Neutrophil (primary cell): ENCODE measurements around the gene ARTN.
A peak's percentile ranks its signal among the peaks of the same experiment; 100 is the strongest.

Source experiments
- H3K27ac ChIP-seq: fragments of 200-600 bp; sonication (generic); 2 replicates; pipeline ENCODE4 v1.5.1; 2016; ENCODE audit warnings: mild to moderate bottlenecking, moderate library complexity
- H3K27me3 ChIP-seq: fragments of 200-600 bp; sonication (generic); 2 replicates; pipeline ENCODE4 v1.6.0; 2016; ENCODE audit warnings: mild to moderate bottlenecking
- H3K36me3 ChIP-seq: fragments of 200-600 bp; sonication (generic); 2 replicates; pipeline ENCODE4 v1.5.1; 2017
- H3K4me1 ChIP-seq, 2 experiments: fragments of 200-600 bp in 1 of 2; sonication (generic) in 1 of 2; 1 replicate in 1 of 2; 2 replicates in 1 of 2; pipeline versions ENCODE4 v1.5.1 to v1.6.1; 2013 to 2016; ENCODE audit warnings: low read depth in 1 of 2, low read length in 1 of 2, mild to moderate bottlenecking in 1 of 2, moderate library complexity in 1 of 2; ENCODE audit not compliant: control insufficient read depth in 1 of 2, insufficient read depth in 1 of 2
- H3K4me3 ChIP-seq, 2 experiments: fragments of 200-600 bp in 1 of 2; sonication (generic) in 1 of 2; 1 replicate in 1 of 2; 2 replicates in 1 of 2; pipeline ENCODE4 v1.5.1; 2013 to 2016; ENCODE audit warnings: low read depth in 1 of 2, low read length in 1 of 2, mild to moderate bottlenecking in 1 of 2, moderate library complexity in 1 of 2
- H3K9me3 ChIP-seq: fragments of 200-600 bp; sonication (generic); 2 replicates; pipeline ENCODE4 v1.5.1; 2016
- TF ChIP-seq, protein P1 (sequence below): fragments of 200-600 bp; sonication (generic); IDR thresholded peaks from 2 replicates; pipeline ENCODE4 v1.5.1; 2016; ENCODE audit warnings: antibody characterized with exemption

ARTN gene

DNA sequence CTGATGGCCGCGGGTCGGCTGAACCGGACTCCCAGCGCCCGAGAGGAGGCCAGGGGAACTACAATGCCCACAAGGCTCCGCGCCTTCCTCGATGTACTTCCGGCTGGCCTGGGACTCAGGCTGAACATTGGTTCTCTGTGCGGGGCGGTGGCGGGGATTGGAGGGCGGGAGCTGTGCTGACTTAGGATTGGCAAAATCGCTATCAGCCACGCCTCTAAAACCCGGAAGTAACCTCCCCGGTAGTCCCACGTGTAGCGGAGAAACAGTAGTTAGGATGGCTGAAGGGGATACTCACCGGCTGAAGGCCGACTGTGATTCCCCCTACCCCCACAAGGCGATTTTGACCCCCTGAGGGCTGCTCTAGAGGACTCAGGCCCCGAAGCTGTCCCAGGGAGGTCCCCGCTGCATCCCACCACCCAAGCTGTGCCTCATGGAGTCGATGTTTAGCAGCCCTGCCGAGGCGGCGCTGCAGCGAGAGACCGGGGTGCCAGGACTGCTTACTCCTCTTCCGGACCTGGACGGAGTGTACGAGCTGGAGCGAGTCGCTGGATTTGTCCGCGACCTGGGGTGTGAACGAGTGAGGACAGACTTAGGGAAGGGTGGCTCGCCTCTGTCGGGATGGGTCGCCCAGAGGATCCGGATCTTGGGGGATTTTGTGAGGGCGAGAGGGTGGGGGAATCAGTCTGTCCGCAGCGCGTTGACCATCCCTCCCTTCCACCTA, 36.3 kb downstream of the ARTN start, which contains the start of gene DPH2:
TSS of gene DPH2 (plus strand) at position 265 of the 721 bp plus-strand sequence. CDS start at position 431, 166 bp downstream.
- Histone ChIP-seq H3K4me1 (peaks cover 27 to 29% of the 10 kb centered on the region in 2 experiments), H3K36me3 (peaks cover 13% of the 10 kb centered on the region), H3K4me3 (peak within 1 kb of the TSS; percentile 51 to 69), H3K9me3 (no peaks in the 10 kb centered on the region), H3K27ac (peak within 1 kb of the TSS; percentile 63), H3K27me3 (no peaks in the 10 kb centered on the region)
- TF ChIP-seq, protein P1, sequence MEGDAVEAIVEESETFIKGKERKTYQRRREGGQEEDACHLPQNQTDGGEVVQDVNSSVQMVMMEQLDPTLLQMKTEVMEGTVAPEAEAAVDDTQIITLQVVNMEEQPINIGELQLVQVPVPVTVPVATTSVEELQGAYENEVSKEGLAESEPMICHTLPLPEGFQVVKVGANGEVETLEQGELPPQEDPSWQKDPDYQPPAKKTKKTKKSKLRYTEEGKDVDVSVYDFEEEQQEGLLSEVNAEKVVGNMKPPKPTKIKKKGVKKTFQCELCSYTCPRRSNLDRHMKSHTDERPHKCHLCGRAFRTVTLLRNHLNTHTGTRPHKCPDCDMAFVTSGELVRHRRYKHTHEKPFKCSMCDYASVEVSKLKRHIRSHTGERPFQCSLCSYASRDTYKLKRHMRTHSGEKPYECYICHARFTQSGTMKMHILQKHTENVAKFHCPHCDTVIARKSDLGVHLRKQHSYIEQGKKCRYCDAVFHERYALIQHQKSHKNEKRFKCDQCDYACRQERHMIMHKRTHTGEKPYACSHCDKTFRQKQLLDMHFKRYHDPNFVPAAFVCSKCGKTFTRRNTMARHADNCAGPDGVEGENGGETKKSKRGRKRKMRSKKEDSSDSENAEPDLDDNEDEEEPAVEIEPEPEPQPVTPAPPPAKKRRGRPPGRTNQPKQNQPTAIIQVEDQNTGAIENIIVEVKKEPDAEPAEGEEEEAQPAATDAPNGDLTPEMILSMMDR: no peak

DNA sequence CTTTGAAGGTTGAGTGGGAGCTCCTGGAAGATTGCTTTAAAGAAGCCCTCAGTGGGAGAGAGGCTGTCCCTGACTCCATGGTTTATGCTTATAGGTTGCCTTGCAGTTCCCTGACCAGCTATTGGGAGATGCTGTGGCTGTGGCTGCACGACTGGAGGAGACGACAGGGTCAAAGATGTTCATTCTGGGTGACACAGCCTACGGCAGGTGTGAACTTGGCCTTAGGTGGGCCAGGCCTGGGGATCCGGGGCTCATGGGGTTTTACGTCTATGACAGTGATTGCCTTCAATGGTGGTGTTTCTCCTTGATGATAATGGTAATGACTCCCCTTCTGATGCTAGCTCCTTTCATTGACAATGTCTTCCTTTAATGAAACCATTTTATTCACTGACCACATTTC, 36.9 kb downstream of the ARTN start:
- H3K4me1 ChIP-seq: peaks cover 24 to 26% of the 10 kb centered on the region in 2 experiments
- no peaks in the 10 kb centered on the region for H3K27me3 ChIP-seq
- peak overlapping the region; percentile 51 to 69 for H3K4me3 ChIP-seq
- peak overlapping the region; percentile 63 for H3K27ac ChIP-seq
- peaks cover 13% of the 10 kb centered on the region for H3K36me3 ChIP-seq
- H3K9me3 ChIP-seq: no peaks in the 10 kb centered on the region
- TF ChIP-seq, protein P1: no peak

DNA sequence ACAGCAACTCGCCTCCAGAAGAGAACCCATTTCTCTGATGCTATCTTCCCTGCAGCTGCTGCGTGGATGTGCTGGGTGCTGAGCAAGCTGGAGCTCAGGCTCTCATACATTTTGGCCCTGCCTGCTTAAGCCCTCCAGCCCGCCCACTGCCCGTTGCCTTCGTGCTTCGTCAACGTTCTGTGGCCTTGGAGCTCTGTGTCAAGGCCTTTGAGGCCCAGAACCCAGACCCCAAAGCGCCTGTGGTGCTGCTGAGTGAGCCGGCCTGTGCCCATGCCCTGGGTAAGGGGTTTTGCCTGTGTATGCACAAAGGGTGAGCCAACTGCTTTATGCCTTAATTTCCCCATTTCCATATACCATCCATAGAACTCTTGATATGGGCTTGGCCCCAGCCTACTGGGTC, 37.3 kb downstream of the ARTN start:
- no peak overlapping the region for H3K4me3 ChIP-seq
- H3K27me3 ChIP-seq: no peaks in the 10 kb centered on the region
- peaks cover 27 to 30% of the 10 kb centered on the region in 2 experiments for H3K4me1 ChIP-seq
- no peak overlapping the region for H3K27ac ChIP-seq
- H3K9me3 ChIP-seq: no peaks in the 10 kb centered on the region
- H3K36me3 ChIP-seq: peaks cover 15% of the 10 kb centered on the region
- TF ChIP-seq, protein P1: no peak

DNA sequence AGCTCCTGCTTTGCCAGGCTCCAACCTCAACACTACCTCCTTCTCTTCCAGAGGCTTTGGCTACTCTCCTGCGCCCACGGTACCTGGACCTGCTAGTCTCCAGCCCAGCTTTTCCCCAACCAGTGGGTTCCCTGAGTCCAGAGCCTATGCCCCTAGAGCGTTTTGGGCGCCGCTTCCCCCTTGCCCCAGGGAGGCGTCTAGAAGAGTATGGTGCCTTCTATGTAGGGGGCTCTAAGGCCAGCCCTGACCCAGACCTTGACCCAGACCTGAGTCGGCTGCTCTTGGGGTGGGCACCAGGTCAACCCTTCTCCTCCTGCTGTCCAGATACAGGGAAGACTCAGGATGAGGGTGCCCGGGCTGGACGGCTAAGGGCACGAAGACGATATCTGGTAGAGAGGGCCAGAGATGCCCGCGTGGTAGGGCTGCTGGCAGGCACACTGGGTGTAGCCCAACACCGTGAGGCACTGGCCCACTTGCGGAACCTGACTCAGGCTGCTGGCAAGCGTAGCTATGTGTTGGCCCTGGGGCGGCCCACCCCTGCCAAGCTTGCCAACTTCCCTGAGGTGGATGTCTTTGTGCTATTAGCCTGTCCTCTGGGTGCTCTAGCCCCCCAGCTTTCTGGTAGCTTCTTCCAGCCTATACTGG, 37.9 kb downstream of the ARTN start:
- no peaks in the 10 kb centered on the region for H3K27me3 ChIP-seq
- H3K27ac ChIP-seq: no peak overlapping the region
- TF ChIP-seq, protein P1: no peak
- H3K4me3 ChIP-seq: no peak overlapping the region
- H3K9me3 ChIP-seq: no peaks in the 10 kb centered on the region
- H3K4me1 ChIP-seq: peaks cover 32 to 36% of the 10 kb centered on the region in 2 experiments
- peaks cover 15% of the 10 kb centered on the region for H3K36me3 ChIP-seq

DNA sequence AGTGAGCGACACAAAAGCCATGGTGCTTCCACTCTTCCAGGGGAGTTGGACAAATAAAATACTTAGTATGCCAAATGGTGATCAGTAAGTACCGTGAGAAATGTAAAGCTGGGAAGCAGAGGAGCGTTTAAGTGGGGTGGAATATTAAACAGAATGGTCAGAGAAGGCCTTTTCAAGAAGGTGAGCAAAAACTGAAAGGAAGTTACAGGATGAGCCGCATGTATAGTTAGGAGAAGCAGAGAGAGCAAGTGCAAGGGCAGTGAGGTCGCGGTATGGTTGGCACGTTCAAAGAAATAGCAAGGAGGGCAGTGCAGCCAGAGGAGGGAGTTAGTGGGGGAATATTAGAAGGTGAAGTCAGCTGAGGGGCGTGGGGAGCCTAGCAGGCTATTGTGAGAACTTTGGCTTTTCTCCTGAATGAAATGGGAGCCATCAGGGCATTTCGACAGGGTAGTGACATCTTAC, 40.4 kb downstream of the ARTN start:
- Histone ChIP-seq H3K36me3 (peaks cover 30% of the 10 kb centered on the region), H3K27me3 (no peaks in the 10 kb centered on the region), H3K4me1 (peaks cover 57 to 60% of the 10 kb centered on the region in 2 experiments), H3K9me3 (no peaks in the 10 kb centered on the region), H3K4me3 (peak overlapping the region; percentile 96), H3K27ac (peak overlapping the region; percentile 98)
- TF ChIP-seq, protein P1: no peak
